GM12864 (cell line): ENCODE results near the gene TMTC1.
"Not testable (repeated sequence)": the region's sequence is repeated elsewhere in the genome, so short reads cannot be mapped to it uniquely, and the experiment has no call there.

Experiments used
- DNase-seq: peaks from one replicate; pipeline ENCODE4 v3.0.0-alpha.2; 2011; ENCODE audit warnings: low read depth
- H3K4me3 ChIP-seq: 2 replicates; pipeline ENCODE4 v1.5.1; 2011; ENCODE audit warnings: mild to moderate bottlenecking, low read depth, low read length, control low read depth
- TF ChIP-seq, protein P1 (sequence below): IDR thresholded peaks from 2 replicates; pipeline ENCODE4 v1.5.1; 2011; ENCODE audit warnings: low read depth, mild to moderate bottlenecking, moderate library complexity, low read length, control low read depth, inconsistent platforms; ENCODE audit errors: missing control alignments

TMTC1 gene

GRCh38 chr12:29644536-29645162 is 139.1 kb downstream of the TMTC1 start:
- no peak for DNase-seq
- H3K4me3 ChIP-seq = no peak overlapping the region
- TF ChIP-seq, protein P1, sequence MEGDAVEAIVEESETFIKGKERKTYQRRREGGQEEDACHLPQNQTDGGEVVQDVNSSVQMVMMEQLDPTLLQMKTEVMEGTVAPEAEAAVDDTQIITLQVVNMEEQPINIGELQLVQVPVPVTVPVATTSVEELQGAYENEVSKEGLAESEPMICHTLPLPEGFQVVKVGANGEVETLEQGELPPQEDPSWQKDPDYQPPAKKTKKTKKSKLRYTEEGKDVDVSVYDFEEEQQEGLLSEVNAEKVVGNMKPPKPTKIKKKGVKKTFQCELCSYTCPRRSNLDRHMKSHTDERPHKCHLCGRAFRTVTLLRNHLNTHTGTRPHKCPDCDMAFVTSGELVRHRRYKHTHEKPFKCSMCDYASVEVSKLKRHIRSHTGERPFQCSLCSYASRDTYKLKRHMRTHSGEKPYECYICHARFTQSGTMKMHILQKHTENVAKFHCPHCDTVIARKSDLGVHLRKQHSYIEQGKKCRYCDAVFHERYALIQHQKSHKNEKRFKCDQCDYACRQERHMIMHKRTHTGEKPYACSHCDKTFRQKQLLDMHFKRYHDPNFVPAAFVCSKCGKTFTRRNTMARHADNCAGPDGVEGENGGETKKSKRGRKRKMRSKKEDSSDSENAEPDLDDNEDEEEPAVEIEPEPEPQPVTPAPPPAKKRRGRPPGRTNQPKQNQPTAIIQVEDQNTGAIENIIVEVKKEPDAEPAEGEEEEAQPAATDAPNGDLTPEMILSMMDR = no peak

DNA sequence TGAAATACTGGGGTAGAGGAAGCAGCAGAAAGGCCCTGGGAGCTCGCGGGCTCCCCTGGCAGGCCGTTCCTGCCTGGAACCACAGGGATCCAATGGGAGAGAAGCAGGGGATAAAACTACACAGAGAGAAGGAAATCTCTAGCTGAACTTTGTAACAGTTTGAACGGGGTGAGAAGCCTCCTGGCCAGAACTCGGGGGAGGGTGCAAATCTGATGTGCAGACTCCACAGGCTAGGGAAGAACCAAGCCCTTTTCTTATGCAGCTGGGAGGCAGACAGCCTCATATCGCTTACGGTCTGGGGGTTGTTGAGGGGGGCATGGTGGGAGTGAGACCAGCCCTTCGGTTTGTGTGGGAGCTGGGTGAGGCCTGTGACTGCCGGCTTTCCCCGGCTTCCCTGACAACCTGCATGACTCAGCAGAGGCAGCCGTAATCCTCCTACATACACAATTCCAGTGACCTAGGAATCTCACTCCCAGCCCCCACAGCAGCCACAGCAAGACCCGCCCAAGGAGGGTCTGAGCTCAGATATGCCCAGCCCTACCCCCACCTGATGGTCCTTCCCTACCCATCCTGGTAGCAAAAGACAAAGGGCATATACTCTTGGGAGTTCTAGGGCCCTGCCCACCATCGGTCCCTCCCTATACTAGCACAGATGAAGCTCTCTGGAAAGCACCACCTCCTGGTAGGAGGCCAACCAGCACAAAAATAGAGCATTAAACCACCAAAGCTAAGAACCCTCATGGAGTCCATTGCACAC is 143.0 kb downstream of the TMTC1 start:
- TF ChIP-seq, protein P1 = no peak
- no peak overlapping the region for H3K4me3 ChIP-seq
- DNase-seq = no peak

DNA sequence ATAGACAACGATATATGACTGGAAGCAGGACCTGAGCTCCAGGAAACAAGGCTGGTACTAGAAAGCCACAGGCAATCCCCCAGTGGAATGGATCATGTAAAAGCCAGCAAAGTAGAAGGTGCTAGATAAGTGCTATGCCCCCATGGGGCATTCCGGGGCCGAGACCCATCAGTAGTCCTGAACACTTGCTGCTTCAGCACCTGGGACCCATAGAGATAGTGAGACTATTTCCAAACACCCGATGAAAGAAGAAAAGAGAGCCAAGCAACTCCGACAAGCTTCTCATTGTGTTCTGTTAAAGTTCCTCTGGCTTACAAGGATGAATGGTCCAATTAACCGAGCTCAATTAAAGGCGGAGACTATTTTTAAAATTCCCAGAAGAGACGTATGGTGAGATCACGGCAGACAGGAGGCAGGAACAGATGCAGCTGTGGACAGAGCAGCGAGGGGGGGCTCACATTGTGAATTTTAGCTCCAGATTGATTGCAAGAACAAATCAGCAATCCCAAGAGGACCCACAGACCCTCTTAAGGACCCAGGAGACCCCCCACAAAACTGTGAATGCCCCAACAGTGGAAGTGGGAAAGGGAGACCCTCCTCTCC is 143.7 kb downstream of the TMTC1 start:
- H3K4me3 ChIP-seq = no peak overlapping the region
- DNase-seq = no peak
- TF ChIP-seq, protein P1 = no peak

DNA sequence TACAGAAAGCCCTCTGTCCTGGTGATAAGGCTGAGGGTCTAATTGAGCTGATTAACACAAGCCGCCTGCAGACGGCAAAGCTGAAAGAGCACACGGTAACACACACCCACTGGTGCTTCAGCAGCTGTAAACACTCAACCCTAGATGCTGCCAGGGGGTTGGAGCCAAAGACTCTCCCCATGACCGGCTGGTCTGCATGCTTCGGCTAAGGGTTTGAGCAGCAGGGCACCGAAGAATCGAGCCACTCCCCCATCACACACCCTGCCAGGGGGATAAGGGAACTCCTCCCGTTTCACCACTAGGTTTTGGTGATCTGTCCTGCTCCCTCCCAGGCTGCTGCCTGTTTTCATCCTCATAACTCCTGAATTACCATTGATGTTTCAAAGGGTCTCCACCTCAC is 145.2 kb downstream of the TMTC1 start:
- no peak for DNase-seq
- no peak overlapping the region for H3K4me3 ChIP-seq
- TF ChIP-seq, protein P1 = no peak

- DNase-seq = no peak
- no peak overlapping the region for H3K4me3 ChIP-seq
- TF ChIP-seq, protein P1 = no peak
Measured at GRCh38 chr12:29634057-29634456, 149.7 kb downstream of the TMTC1 start.

DNA sequence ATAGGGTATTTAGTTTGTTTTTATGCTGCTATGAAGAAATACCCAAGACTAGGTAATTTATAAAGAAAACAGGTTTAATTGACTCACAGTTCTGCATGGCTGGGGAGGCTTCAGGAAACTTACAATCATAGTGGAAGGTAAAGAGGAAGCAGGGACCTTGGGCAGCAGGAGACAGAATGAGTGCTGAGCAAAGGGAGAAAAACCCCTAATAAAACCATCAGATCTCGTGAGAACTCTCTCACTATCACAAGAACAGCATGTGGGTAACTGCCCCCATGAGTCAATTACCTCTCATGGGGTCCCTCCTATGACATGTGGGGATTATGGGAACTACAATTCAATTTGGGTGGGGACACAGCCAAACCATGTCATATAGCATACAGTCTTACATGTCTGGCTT is 153.6 kb downstream of the TMTC1 start:
- not testable (repeated sequence) for H3K4me3 ChIP-seq, DNase-seq

DNA sequence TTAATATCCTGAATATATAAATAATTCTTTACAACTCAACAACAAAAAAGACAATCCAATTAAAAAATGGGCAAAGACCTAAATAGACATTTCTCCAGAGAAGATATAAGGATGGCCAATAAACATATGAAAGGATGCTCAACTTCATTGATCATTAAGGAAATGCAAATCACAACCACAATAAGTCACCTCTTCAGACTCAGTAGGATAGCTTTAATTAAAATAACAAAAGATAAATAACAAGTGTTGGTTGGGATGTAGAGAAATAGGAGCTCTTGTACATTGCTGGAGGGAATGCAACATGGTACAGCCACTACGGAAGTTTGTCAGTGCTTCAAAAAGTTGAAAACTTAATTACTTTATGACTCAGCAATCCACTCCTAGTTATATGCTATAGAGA is 156.5 kb downstream of the TMTC1 start:
- no peak overlapping the region for H3K4me3 ChIP-seq
- DNase-seq = no peak
- TF ChIP-seq, protein P1 = no peak
